ENCODE results near the gene KANK2. TPM values are rescaled to one million over a fixed set of nuclear protein-coding genes. Genes with fewer than 3 reads are reported as not detected.
A peak's percentile ranks its signal among the peaks of the same experiment; 100 is the strongest.
"Not testable (repeated sequence)": the region's sequence is repeated elsewhere in the genome, so short reads cannot be mapped to it uniquely, and the experiment has no call there.

Gene KANK2
- total and polyA plus RNA-seq, 8 donors, result 179 to 286 (median 254) TPM

GRCh38 chr19:11191273-11191755 is 6.0 kb downstream of the KANK2 start:
- DNase-seq (peak in 1 of 4 donors; percentile 67), ATAC-seq (peak; percentile 59)
- TF ChIP-seq CTCF (IDR thresholded peaks at IDR 0.05), result no peak
- Histone ChIP-seq H3K36me3 (peaks cover 0 to 53% of the 10 kb centered on the region in 2 donors), H3K4me3 (no peak overlapping the region), H3K9me3 (no peaks in the 10 kb centered on the region), H3K4me1 (peaks cover 35 to 71% of the 10 kb centered on the region in 2 donors), H3K27ac (peak overlapping the region; percentile 26 to 39), H3K27me3 (peaks cover 0 to 3% of the 10 kb centered on the region in 2 donors)
- intact Hi-C loops (cut with DNase I), result loop anchor here in 1 of 2 donors (10.0 kb wide), 1 partner anchor 47 kb away; no protein-coding TSS in a partner anchor

- intact Hi-C loops (cut with DNase I), result loop anchor here in 1 of 2 donors (10.0 kb wide), 1 partner anchor 46 kb away; no protein-coding TSS in a partner anchor
- ATAC-seq (no peak), DNase-seq (no peak)
- Histone ChIP-seq H3K4me1 (peaks cover 35 to 62% of the 10 kb centered on the region in 2 donors), H3K27ac (peak overlapping the region; percentile 19 to 69), H3K4me3 (no peak overlapping the region), H3K9me3 (no peaks in the 10 kb centered on the region), H3K36me3 (peaks cover 0 to 62% of the 10 kb centered on the region in 2 donors), H3K27me3 (no peaks in the 10 kb centered on the region)
- no peak for TF ChIP-seq CTCF (IDR thresholded peaks at IDR 0.05)
Observed at GRCh38 chr19:11190501-11190900, 6.8 kb downstream of the KANK2 start.

GRCh38 chr19:11187441-11187840 is 9.9 kb downstream of the KANK2 start:
- Histone ChIP-seq H3K36me3 (peaks cover 0 to 53% of the 10 kb centered on the region in 2 donors), H3K27ac (no peak overlapping the region), H3K4me1 (peaks cover 27 to 47% of the 10 kb centered on the region in 2 donors), H3K9me3 (no peaks in the 10 kb centered on the region), H3K4me3 (no peak overlapping the region), H3K27me3 (no peaks in the 10 kb centered on the region)
- no peak for TF ChIP-seq CTCF (IDR thresholded peaks at IDR 0.05)
- ATAC-seq (no peak), DNase-seq (no peak)
- intact Hi-C loops (cut with DNase I), result no loop called here

- no peak for ATAC-seq
- Histone ChIP-seq H3K4me3 (no peak overlapping the region), H3K36me3 (peaks cover 0 to 45% of the 10 kb centered on the region in 2 donors), H3K4me1 (peaks cover 9 to 21% of the 10 kb centered on the region in 2 donors), H3K27ac (no peak overlapping the region), H3K27me3 (no peaks in the 10 kb centered on the region), H3K9me3 (no peaks in the 10 kb centered on the region)
- TF ChIP-seq CTCF (IDR thresholded peaks at IDR 0.05), result no peak
- no peak for DNase-seq
- intact Hi-C loops (cut with DNase I), result no loop called here
Observed at GRCh38 chr19:11182994-11183393, 14.4 kb downstream of the KANK2 start.

- Histone ChIP-seq H3K4me1 (peaks cover 4 to 16% of the 10 kb centered on the region in 2 donors), H3K27ac (no peak overlapping the region), H3K36me3 (peaks cover 0 to 47% of the 10 kb centered on the region in 2 donors), H3K4me3 (no peak overlapping the region), H3K27me3 (no peaks in the 10 kb centered on the region), H3K9me3 (no peaks in the 10 kb centered on the region)
- ATAC-seq (no peak), DNase-seq (no peak)
- intact Hi-C loops (cut with DNase I), result no loop called here
- no peak for TF ChIP-seq CTCF (IDR thresholded peaks at IDR 0.05)
Observed at GRCh38 chr19:11181488-11181887, 15.9 kb downstream of the KANK2 start.

- H3K27me3 ChIP-seq; H3K27ac ChIP-seq; H3K9me3 ChIP-seq; H3K4me3 ChIP-seq; intact Hi-C loops (cut with DNase I); ATAC-seq; DNase-seq: not testable (repeated sequence)
- peaks cover 0 to 47% of the 10 kb centered on the region in 2 donors for H3K36me3 ChIP-seq
- H3K4me1 ChIP-seq, result peaks cover 4 to 16% of the 10 kb centered on the region in 2 donors
Observed at GRCh38 chr19:11180975-11181374, 16.4 kb downstream of the KANK2 start.
